Measurements from ENCODE around the gene CACNA2D3. TPM values are rescaled to one million over a fixed set of nuclear protein-coding genes. Genes with fewer than 3 reads are reported as not detected.

Gene CACNA2D3
- total and polyA plus RNA-seq, 2 donors from 2014 or later: 5.7 to 11.2 TPM

- Histone ChIP-seq H3K9ac (ENCODE audit: low read length in 3 of 3) (no peak overlapping the region), H3K36me3 (ENCODE audit: control insufficient read depth in 2 of 3, insufficient read depth in 3 of 3, low read length in 3 of 3) (no peaks in the 10 kb centered on the region), H3K9me3 (ENCODE audit: control insufficient read depth in 2 of 3, insufficient read depth in 1 of 3, low read length in 3 of 3) (no peaks in the 10 kb centered on the region), H3K4me1 (ENCODE audit: control insufficient read depth in 2 of 3, insufficient read depth in 2 of 3, low read depth in 1 of 3, low read length in 3 of 3) (no peaks in the 10 kb centered on the region), H3K27ac (ENCODE audit: low read depth in 2 of 2, low read length in 2 of 2) (no peak overlapping the region), H3K27me3 (ENCODE audit: control insufficient read depth, insufficient read depth, low read length) (no peaks in the 10 kb centered on the region), H3K4me3 (ENCODE audit: low read length in 3 of 3) (no peak overlapping the region)
- no peak for TF ChIP-seq CTCF (IDR thresholded peaks at IDR 0.05; ENCODE audit: borderline replicate concordance, extremely low read depth, insufficient read depth)
- FAIRE-seq (no peak), DNase-seq (no peak)
- intact Hi-C loops (cut with DNase I): no loop called here
Observed at GRCh38 chr3:54163441-54163840, 41.1 kb downstream of the CACNA2D3 start.

- FAIRE-seq (no peak), DNase-seq (no peak)
- no peak for TF ChIP-seq CTCF (IDR thresholded peaks at IDR 0.05; ENCODE audit: borderline replicate concordance, extremely low read depth, insufficient read depth)
Observed at GRCh38 chr3:54164192-54164975, 42.0 kb downstream of the CACNA2D3 start.

GRCh38 chr3:54165865-54166264, 43.5 kb downstream of the CACNA2D3 start:
- Histone ChIP-seq H3K27me3 (ENCODE audit: control insufficient read depth, insufficient read depth, low read length) (no peaks in the 10 kb centered on the region), H3K4me1 (ENCODE audit: control insufficient read depth in 2 of 3, insufficient read depth in 2 of 3, low read depth in 1 of 3, low read length in 3 of 3) (no peaks in the 10 kb centered on the region), H3K27ac (ENCODE audit: low read depth in 2 of 2, low read length in 2 of 2) (no peak overlapping the region), H3K9me3 (ENCODE audit: control insufficient read depth in 2 of 3, insufficient read depth in 1 of 3, low read length in 3 of 3) (no peaks in the 10 kb centered on the region), H3K4me3 (ENCODE audit: low read length in 3 of 3) (no peak overlapping the region), H3K36me3 (ENCODE audit: control insufficient read depth in 2 of 3, insufficient read depth in 3 of 3, low read length in 3 of 3) (no peaks in the 10 kb centered on the region), H3K9ac (ENCODE audit: low read length in 3 of 3) (no peak overlapping the region)
- DNase-seq (no peak), FAIRE-seq (no peak)
- no peak for TF ChIP-seq CTCF (IDR thresholded peaks at IDR 0.05; ENCODE audit: borderline replicate concordance, extremely low read depth, insufficient read depth)
- intact Hi-C loops (cut with DNase I): no loop called here

More at GRCh38 chr3:54164192-54164975, 42.0 kb downstream of the CACNA2D3 start:
- no peak overlapping the region for H3K4me3 ChIP-seq (ENCODE audit: low read length in 3 of 3)
- H3K27ac ChIP-seq (ENCODE audit: low read depth in 2 of 2, low read length in 2 of 2): no peak overlapping the region
- H3K4me1 ChIP-seq (ENCODE audit: control insufficient read depth in 2 of 3, insufficient read depth in 2 of 3, low read depth in 1 of 3, low read length in 3 of 3): no peaks in the 10 kb centered on the region
- no peaks in the 10 kb centered on the region for H3K9me3 ChIP-seq (ENCODE audit: control insufficient read depth in 2 of 3, insufficient read depth in 1 of 3, low read length in 3 of 3)
- no peaks in the 10 kb centered on the region for H3K27me3 ChIP-seq (ENCODE audit: control insufficient read depth, insufficient read depth, low read length)
- intact Hi-C loops (cut with DNase I): no loop called here
- no peaks in the 10 kb centered on the region for H3K36me3 ChIP-seq (ENCODE audit: control insufficient read depth in 2 of 3, insufficient read depth in 3 of 3, low read length in 3 of 3)
- no peak overlapping the region for H3K9ac ChIP-seq (ENCODE audit: low read length in 3 of 3)

Data from kidney (tissue), 14 donors.